HG03460 (cell line): ENCODE measurements around the gene POU4F1.

Source experiments
- ATAC-seq: cut with Tn5 transposase; IDR thresholded peaks from one replicate; pipeline ENCODE4 v1.9.1; 2021; ENCODE audit not compliant: unreplicated experiment

POU4F1 gene

DNA sequence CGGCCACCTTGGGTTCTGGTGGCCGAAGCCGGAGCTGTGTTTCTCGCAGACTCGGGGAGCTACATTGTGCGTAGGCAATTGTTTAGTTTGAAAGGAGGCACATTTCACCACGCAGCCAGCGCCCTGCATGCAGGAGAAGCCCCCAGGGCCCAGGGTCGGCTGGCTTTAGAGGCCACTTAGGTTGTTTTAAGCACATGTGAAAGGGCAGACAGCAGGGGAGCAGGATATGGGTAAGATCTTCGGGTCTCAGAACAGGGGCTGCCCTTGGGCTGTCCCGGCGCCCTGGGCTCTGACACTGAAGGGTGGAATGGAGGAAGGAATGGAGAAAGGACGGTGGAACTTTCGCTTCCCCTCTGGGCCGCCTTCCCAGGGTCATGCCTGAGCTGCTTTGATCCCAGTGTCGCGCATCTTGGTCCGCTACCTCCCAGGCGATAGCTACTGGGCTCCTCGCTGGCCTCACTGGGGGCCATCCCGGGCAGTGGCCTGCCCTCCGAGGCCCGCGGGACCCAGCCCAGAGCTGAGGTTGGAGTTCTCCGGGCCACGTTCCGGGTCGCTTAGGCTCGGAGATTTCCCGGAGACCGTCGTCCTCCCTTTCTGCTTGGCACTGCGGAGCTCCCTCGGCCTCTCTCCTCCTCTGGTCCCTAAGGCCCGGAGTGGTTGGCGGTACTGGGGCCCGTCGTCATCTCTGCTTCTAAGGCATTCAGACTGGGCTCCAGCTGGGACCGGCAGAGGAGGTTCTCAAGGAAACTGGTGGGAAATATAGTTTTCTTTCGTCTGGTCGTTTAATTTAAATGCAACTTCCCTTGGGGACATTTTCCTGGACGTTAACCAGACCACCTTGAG, 4.3 kb upstream of the POU4F1 start:
- ATAC-seq: no peak

DNA sequence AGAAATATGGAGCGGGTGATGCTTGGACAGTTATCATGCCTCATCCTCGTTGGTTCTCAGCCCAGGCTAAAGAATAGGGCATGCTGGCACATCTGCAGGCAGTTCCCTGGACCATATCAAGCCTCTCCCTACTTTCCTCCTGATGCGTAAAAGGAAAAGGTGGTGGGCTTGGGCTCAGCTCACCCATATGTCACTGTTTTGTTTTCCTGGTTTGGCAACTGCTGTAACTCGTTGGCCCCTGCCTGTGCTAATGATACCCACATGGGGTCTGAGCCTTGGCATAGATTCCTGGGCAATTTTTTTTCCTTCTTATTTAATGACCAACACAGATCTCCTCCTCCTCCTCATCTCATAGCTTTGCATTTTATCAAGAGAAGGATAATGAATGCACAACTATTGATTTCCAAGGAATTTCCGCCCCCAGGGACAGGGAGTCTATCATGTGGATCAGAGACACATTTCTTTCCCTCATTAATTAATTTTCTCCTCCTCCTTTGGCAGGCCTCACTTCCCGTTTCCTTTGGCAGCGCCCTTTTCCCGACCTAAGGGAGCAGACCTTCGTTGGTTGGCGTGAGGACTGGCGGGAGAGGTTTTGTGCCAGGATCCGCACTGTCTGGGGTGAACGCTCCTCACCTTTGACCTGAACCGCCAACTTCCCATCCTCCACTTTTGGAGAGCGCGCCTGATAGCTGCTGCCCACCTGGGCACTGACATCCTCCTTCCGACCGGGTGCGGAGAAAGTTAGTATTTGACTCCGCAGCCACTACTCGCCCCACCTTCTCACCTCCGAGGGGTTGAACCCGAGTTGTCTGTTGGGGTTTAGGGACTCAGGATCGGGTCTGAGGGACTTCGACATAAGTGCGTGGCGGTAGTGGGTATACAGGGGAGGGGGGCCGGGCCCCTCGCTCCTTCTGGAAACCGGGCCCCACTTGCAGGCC, 3.4 kb upstream of the POU4F1 start:
- no peak for ATAC-seq

DNA sequence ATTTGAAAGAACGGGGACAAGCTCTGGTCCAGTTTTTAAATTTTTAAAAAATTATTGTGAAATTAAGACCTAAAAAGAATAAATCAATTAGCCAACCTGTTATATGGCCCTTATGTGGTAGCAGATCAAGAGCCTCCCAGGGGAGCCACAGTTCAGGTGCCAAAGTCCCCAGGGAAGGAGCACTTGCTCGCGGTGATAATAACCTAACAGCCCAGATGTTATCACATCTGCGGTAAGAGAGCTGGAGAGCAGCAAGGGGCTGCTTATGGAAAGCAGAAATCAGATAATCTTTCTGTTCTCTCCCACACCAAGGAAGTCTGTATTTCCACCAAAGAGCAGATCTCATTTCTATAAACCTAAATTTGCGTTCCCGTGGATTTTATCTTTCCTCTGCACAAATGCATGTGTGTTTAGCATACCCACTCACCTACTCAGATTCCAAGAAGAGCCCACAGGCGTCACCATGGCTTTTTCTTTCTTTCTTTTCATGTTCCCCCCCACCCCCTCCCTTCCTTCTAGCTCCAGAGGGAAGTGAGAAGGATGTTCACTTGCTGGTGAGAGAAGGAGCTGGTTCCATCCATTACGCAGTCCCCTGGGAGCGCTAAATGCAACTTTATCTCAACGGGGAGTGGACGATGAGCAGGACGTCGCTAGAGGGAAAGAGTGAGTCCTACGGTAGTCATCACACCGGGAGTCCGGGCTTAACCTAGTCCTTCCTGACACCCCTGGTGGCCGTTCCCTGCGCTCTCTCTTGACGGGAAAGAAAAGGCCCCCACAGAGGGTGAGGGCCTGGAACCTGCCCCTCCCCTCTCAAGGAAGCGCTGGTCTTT, 1.6 kb upstream of the POU4F1 start:
- no peak for ATAC-seq

DNA sequence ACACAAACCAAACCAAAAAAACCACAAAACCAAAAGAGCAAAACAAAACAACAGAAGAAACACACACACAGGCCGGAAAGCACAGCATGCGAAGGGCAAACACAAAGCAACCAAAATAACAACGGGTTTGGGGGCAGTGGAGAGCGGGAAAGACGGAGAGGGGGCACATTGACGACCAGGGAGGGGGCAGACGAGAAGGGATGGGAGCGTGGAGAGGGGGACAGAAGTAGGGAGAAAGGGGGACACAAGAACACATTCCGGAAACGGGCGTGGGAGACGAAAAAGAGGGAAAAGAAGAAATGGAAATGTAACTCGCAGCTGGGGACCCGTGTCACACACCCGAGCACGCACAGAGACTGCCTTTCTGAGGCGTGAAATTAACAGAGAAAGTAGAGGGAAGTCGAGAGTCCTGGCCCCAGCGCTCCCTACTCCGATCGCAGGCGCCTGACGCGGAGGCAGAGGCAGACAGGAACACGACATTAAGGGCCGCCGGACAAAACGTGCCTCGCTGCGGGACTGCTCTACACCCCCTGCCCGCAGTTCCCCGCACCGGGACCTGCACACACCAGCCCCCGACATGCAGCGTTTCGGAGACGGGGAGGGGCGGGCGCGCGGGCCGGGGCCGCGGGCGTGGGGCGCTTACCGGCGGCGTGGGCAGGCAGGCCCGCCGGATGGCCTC, 652 bp downstream of the POU4F1 start:
- peak; percentile 30 for ATAC-seq

DNA sequence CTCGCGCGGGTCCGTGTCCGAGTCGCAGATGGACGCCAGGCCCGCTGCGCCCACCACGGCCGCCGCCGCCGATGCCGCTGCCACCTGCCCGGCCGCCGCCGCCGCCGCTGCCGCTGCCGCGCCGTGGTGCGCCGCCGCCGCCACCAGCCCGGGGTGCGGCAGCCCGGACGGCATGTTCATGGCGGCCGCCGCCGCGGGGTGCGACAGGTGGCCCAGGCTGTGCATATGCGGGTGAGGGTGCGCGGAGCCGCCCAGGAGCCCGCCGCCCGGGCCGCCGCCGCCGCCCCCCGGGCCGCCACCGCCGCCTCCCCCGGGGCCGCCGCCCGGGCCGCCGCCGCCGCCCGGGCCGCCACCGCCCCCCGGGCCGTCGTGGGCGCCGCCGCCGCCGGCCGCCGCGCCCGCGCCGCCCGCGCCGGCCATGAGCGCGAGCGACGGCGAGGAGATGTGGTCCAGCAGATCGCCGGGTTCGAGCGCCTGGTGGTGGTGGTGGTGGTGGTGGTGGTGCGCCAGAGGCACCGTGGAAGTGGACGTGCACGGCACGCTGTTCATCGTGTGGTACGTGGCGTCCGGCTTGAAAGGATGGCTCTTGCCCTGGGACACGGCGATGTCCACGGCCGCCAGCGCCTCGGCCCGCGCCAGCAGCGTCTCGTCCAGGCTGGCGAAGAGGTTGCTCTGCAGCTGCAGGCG, 1.3 kb downstream of the POU4F1 start:
- no peak for ATAC-seq

DNA sequence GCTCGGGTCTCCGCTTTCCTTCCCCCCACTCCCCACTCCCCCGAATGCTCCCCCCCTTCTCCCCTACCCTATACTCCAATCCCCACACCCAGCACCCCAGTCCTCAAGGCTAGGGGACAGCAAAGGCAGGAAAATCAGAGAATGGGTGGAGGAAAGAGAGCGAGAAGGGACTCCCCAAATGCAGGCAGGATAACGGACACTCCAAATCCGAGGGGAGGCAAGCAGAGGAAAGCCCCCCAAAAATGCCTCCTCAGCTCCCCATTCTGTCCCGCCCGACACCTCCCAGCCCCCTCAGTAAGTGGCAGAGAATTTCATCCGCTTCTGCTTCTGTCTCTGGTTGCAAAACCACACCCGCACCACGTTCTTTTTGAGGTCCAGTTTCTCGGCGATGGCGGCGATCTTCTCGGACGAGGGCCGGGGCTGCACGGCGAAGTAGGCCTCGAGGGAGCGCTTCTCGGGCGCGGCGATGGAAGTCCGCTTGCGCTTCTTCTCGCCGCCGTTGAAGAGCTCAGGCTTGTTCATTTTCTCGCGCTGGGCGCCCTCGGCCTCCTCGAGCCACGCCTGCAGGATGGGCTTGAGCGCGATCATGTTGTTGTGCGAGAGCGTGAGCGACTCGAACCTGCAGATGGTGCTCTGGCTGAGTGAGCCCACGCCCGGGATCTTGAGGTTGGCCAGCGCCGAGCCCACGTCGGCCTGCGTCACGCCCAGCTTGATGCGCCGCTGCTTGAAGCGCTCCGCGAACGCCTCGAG, 2.1 kb downstream of the POU4F1 start:
- no peak for ATAC-seq

DNA sequence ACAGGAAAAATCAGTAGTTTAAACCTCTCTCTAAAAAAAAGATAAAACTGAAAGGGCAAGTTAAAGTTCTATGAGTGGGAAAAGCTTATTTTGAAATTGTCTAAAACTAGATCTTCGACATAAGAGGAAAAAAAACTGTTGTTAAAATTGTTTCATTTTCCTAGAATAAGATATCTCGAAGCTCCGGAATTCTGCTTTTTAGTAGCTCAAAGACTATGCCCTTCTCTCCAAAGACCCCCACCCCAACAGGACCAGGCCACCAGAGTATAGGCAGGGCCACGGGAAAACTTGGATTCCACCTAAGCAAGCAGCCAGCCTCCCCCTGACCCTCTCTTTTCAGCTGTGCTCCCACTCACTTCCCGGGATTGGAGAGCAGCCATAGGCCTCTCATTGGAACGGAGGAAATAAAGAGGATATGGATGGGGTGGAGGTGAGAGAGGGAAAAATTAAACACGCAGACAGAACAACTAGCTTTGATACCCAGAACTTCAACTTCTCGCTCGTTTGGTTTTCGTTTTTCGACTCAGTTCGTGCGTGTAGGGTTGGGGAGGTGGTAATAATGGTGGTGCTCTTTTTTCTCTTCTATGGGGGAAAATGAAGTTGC, 3.0 kb downstream of the POU4F1 start:
- ATAC-seq: no peak

DNA sequence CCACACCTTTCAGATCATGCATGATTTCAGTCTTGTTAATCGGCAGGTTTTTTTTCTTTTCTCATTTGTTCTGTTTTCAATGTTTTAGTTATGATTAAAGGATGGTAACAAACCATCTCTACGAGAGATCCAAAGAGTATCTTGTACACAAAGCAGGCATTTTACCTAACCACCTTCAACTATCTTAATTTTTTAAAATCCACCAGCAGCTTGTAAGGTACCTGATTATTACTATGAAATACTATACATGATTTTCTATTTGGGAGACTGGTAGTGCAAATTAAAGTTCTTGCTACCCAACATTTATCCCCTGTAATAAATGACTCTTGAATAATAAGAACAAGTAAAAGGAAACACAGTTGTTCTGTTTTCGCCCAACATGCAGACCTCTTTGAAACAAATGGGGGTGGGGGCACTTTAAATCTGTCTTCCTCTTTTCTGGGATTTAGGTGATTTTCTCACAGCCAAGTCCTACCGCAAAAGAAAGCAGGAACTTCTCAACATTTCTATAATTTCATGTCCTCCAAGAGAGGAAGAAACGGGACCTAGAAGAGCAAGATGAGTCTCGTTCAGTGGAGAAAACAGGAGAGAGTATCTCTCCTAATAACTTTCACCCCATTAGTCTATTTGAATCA, 3.6 kb downstream of the POU4F1 start:
- ATAC-seq: no peak

DNA sequence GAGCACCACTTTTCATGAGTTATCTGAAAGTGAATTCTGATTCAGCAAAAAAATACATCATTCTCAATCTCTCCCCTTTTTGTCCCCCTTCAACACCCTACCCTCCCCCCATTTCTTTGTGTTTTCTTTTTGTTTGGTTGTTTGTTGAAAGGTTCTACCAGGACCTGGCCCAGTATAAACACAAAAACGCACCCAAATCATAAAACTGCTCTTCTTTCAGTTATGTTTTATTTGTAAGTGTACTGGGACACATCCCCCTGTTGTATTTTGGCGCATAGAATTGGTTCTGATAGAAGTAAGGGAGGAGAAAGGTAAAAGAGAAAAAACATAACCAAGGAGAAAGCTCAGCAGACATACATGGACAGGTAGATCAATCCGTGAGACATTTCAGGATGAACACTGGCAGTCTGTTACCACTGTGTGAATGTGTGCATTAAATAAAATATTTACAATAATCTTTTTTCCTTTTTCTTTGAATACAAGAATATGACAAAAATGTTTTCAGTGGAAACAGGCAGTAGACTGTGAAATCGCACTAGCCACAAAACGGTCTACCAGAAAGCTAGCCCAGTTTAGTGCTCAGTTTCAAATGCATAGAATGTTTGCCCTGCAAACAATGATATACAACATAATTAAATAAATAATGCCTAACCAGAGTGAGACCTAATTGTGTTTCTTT, 4.2 kb downstream of the POU4F1 start:
- ATAC-seq: no peak

DNA sequence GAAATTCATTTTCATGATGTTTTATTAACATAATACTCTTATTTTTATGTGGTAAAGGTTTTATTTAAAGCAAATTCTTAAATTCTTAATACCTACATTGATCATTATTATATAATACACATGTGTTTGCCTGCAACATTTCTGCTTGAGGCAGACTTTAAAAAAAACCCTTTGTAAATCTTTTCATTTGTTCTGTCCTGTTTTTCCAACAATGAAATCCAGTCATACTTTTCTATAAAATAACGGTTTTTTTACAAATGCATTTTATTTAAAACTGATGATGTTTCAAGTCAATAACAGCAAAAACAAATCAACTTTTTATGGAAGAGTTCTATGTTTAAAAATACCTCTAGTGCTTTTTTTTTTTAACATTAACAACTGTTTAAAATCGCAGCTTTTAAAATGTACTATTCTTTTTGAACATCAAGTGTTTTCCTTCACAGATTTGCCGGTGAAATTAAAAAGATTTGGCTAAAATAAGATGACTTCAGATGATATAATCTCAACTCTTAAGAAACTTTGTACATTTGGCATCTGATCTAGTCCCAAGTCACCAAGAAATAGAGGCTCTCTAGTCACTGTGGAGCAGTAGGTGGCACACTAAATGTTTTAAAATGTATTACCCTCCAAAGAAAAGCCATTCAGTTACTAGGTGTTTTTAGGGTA, 5.1 kb downstream of the POU4F1 start:
- no peak for ATAC-seq

DNA sequence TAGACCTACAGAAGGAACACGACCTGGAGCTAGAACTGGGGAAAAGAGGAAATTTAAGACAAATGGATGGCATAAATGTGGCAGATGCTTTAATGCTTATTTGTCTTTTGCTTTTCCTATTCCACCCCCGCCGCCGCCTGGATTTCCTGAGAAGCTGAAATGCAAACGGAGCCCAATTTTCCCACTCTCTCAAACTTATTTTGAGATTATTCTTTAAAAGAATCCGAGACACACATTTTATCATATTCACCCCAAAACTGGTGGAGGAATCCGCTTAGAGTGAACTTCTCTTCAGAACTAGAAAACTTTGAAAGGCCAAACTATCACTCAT, 5.8 kb downstream of the POU4F1 start:
- no peak for ATAC-seq

DNA sequence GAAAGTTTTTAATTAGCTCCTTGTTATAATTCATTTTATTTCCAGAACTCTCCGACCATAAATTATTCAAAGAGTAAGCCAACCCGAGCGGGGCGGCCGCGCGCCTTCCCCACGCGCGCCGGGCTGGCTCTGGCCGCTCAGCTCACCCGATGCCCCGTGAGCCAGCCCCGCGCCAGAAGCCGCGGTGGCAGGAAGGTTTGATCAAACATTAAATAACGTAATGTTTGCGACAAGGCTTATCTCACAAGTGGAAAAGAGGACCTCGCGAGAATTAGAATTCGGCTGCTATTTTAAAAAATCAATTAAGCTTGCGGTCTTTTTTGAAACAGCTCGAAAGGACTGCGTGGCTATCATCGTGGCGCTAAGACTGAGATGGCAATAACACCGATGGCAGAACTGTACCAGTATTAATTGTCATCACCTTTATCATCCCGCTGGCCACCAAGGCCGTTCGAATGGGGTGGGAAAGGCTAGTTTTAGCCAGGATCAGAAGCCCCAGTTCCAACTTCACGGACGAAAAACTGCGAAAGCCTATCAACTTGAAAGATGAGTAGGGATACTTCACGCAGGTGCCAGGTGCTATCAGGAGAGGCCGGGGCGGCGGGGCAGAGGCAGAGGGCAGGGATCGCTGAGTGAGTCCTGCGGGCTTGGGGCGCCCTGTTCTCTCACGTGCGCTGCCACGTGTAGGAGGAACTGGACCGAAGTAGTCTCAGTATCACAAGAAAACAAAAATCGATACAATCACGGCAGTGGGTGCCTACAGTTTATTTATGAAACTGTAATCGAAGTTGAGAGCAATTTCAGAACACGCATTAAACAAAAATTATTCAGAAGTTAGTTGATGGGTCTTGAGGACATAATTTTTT, 6.4 kb downstream of the POU4F1 start:
- no peak for ATAC-seq

DNA sequence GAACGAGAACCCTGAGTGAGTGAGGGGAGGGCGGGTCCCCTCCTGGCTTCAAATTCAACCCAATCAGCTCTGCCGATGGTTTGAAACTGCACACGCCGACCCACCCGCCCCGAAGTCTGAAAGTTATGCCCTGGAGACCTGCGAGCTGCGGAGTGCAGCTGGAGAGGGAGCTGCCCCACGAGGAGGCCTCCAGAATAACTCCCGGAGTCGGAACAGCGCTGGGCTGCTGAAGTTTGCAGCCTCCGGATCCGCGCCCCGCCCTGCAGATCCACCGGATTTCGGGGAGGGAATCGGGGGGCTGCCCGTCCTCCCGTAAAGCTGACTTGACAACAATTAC, 7.0 kb downstream of the POU4F1 start:
- no peak for ATAC-seq

DNA sequence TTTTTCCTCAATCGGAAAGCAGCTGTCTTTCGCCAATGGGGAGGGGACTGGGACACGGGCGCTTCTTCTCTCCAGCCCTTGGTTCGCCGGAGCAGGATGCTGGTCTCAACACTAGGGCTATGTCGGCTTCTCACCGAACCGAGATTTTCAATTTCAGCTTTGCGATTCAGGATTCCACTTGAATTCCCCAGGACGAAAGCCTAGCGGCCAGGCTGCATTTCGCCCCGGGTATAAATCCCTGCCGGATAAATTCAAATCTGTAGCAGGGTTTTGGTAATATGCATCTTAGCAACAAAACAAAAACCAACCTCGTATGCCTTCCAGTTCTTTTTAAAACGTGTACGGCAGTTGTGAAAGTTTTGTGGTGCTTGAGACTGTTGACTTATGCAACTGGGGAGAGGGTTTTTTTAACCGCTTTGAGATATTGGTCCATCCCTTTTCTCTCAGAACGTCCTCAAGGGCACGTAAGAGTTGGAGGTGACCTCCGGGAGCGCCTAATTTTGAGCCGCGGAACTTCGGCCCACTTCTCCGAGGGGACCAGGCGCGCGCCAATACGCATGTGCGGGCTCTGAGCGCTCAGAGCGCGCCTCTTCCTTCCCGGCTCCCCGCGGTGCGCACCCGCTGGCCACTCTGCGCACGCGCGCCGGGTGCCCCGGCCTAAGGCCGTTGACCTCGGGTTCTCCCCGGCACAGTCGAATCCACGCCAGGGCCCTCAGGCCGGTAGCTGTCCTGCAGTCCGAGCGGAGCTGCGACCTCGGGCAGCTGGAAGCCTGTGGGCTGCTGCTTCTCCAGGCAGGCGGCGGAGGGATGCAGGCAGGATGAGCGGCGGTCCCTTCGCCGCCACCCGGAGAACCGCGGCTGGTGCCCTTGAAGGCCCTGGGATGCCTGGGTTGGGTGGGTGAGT, 7.6 kb downstream of the POU4F1 start:
- no peak for ATAC-seq

DNA sequence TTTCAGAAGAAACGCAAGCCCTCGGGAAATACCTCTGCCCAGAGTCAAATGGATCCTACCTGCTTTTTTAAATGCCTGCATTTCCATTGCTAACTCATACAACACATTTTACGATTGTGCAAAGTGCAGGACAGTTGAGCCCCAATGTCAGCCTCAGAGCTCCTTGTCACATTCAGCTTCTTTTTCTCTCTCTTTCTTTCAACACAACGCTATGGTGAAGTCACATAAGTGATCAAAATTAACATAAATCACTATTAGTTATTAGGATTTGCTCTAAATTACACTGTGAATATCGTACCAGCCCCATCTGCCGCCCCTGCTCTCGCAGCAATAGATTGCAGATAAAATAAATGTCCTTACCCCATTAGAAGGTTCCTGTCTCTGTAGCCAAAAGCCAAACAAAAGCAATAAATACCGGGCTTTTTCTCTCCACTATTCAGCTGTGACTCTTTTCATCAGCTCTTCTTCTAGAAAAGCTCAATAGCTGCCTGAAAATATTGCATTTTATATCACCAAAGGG, 8.8 kb downstream of the POU4F1 start:
- ATAC-seq: no peak
